Bronchial epithelial cell (primary cell): ENCODE results near the gene GPR150. TPM values are rescaled to one million over a fixed set of nuclear protein-coding genes. Genes with fewer than 3 reads are reported as not detected.
"Not testable (repeated sequence)": the region's sequence is repeated elsewhere in the genome, so short reads cannot be mapped to it uniquely, and the experiment has no call there.

Source experiments
- DNase-seq: peaks from one replicate; pipeline ENCODE4 v3.0.0-alpha.2; 2010; ENCODE audit warnings: low read depth
- FAIRE-seq: peaks from 2 replicates; lab custom pipeline; 2011; peaks lifted over from hg19 to GRCh38; lab: Jason Lieb, UNC
- H3K27me3 ChIP-seq: 2 replicates; pipeline ENCODE4 v1.5.1; 2011; ENCODE audit warnings: low read length; ENCODE audit not compliant: control insufficient read depth, insufficient read depth
- H3K36me3 ChIP-seq: 2 replicates; pipeline ENCODE4 v1.5.1; 2011; ENCODE audit warnings: low read length; ENCODE audit not compliant: control insufficient read depth, insufficient read depth
- H3K4me3 ChIP-seq: 2 replicates; pipeline ENCODE4 v1.5.1; 2011; ENCODE audit warnings: mild to moderate bottlenecking, low read depth, low read length, control low read depth
- total RNA-seq: library from RNA; depleted of rRNA; stranded (reverse); fragments of >200 nt; gene quantifications from 2 replicates; pipeline ENCODE4 v1.2.1, GENCODE V29; 2014
- TF ChIP-seq, protein P1 (sequence below): IDR thresholded peaks from 2 replicates; pipeline ENCODE4 v1.5.1; 2011; ENCODE audit warnings: mild to moderate bottlenecking, moderate library complexity, low read length, control low read depth, inconsistent platforms; ENCODE audit not compliant: insufficient read depth, severe bottlenecking

The GPR150 gene
- total RNA-seq, 1 donor from 2014 or later, result 0.26 TPM

DNA sequence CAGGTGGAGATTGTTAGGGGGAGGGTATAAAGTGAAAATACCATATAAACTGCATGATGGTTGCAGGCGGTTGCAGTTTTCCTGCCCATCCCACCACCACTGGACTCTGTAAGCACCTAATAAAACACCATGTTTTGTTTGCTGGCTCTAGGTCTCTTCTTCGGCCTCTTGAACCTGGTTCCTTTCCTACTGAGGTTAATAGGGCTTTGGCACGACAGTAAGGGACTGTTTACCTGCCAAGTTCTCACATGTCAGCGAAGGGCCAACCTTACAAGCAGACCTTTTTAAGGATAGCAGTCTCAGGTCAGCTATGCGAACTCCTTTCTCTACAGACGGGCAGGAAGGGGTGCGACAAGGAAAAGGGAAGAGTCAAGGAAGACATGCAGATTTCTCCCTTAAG is 23.3 kb downstream of the GPR150 start:
- FAIRE-seq, result no peak
- TF ChIP-seq, protein P1, sequence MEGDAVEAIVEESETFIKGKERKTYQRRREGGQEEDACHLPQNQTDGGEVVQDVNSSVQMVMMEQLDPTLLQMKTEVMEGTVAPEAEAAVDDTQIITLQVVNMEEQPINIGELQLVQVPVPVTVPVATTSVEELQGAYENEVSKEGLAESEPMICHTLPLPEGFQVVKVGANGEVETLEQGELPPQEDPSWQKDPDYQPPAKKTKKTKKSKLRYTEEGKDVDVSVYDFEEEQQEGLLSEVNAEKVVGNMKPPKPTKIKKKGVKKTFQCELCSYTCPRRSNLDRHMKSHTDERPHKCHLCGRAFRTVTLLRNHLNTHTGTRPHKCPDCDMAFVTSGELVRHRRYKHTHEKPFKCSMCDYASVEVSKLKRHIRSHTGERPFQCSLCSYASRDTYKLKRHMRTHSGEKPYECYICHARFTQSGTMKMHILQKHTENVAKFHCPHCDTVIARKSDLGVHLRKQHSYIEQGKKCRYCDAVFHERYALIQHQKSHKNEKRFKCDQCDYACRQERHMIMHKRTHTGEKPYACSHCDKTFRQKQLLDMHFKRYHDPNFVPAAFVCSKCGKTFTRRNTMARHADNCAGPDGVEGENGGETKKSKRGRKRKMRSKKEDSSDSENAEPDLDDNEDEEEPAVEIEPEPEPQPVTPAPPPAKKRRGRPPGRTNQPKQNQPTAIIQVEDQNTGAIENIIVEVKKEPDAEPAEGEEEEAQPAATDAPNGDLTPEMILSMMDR, result no peak
- DNase-seq, result no peak

DNA sequence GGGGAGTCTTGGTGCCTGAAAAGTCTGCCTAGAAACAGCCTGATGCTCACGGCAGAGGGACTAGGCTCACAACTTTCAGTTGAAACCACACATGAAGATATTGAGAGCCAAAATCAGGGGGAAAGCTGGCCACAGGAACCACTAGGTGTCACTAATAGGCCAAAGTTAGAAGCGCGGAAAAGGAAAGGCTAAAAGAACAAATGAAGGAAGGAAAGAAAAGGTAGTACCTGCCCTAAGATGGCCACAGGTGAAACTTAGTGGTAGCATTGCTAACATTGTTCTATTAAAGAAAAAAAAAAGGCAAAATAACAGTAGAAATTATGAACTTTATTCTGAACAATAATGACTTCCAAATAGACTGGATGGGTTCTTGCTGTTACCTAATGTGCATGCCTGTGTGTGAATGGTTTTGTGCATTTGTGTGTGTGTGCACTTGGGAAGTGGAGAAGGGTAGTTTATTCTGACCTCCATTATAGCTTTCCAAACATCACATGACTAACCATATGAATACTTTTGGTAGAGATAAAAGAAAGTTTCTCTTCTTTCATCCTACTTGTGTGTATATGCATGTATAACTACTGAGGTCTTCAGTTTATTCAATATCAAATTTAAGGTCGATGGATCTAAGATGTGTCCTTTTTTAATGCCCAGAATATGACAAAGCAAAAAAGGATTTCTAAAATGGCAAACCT is 24.6 kb downstream of the GPR150 start:
- FAIRE-seq, result no peak
- peak; percentile 52 for DNase-seq
- no peaks in the 10 kb centered on the region for H3K27me3 ChIP-seq
- H3K36me3 ChIP-seq, result no peaks in the 10 kb centered on the region
- no peak overlapping the region for H3K4me3 ChIP-seq
- TF ChIP-seq, protein P1, result peak; percentile 74

More for the DNA sequence above, 23.3 kb downstream of the GPR150 start:
- no peaks in the 10 kb centered on the region for H3K27me3 ChIP-seq
- no peaks in the 10 kb centered on the region for H3K36me3 ChIP-seq
- no peak overlapping the region for H3K4me3 ChIP-seq

DNA sequence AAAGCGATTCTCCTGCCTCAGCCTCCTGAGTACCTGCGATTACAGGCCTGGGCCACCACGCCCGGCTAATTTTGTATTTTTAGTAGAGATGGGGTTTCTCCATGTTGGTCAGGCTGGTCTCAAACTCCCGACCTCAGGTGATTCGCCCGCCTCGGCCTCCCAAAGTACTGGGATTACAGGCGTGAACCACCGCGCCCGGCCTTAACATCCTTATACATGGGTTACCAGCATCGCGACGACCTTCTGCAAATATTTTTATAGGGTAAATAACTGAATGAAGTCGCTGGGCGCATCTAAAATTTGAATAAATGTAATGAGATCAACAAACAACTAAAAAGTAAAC is 26.3 kb downstream of the GPR150 start:
- not testable (repeated sequence) for H3K4me3 ChIP-seq, DNase-seq, FAIRE-seq

DNA sequence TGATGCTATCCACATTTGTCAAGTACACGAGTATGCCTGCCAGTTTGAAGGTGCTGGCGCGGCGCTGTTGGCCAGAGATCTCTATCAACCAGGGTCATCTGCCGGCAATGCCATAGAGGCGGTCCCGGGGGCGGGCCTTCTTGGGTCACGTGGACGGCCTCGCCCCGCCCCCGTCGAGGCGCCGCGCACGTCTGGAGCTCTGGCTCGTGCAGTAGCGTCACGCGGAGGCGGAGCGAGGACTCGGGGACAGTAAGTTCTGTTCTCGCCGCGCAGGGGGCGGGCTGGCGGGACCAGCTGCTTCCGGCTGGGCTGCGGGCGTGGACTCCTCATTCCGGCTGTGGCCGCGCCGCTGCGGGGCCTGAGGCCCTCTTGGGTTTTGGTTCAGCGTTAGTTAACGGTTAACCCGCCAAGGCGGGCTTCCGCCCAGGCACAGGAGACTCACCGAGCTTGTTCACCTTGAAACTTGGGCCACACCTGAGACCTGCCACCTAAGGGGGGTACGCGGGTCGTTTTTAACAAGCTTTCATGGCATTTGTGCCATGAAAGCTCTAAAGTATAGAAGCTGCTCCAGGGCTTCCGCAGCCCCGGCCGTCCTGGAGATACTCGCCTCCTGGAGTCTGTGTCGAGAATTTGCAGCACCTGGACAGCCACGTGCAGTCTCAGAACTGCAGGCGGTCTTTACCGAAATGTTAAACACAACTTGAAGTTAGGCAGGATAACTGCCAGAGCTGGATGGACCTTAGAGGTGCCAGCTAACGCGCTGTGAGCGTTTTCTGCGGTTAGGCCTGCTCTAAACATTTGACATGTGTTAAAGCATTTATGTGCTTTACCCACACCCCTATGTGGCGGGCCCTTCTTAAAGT is 26.9 kb downstream of the GPR150 start, which contains the start of gene RFESD:
TSS of gene RFESD (plus strand) at position 209 of the 863 bp plus-strand sequence. CDS start 5,495 bp downstream, outside the sequence.
- Histone ChIP-seq H3K4me3 (peak within 1 kb of the TSS; percentile 58), H3K27me3 (no peaks in the 10 kb centered on the region), H3K36me3 (no peaks in the 10 kb centered on the region)
- TF ChIP-seq, protein P1, result peak; percentile 25
- FAIRE-seq (peak; percentile 72), DNase-seq (peak; percentile 84)

More for the DNA sequence above, 26.3 kb downstream of the GPR150 start:
- H3K27me3 ChIP-seq, H3K36me3 ChIP-seq: not testable (repeated sequence)

DNA sequence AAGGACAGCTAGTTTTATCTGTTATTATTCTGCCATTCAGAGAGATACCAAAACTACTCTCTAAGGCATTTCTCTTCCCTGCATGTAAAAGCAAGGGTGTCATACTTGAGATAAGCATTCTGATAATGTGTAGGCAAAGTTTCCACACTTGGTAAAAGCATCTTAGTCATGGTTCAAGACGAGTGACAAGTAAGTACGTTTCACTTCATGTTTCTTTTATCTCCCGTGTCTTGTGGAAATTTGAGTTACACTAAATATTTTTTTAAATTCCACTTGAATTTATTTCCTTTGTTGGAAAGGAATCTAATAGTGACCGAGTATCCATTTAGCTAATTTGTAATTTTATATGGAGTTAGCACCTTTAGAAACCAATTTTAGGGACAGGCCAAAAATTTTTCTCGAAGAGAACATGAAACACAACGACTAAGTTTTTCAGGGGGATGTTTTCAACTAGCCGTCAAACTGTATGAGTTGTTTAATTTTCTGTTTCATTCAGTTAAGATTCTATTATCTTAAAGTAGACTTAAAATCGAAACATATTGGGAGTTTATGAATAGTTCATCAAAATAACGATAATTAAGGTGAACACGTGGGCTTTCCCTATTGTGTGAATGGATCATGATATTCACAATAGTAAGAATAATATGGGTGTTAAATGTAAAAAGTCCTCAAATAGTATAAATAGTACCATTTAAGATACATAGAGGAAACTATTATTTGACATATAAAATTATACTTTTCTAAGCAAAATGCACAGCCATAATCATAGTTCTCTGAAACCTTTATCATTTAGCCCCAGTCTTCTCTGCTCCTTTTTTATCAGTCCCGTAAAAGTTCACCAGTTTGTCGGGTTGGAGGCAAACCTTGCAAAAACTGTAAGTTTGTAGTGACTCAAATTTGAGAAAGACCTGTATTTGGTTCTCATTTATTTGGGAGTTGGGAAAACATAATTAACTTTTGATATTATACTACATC is 28.3 kb downstream of the GPR150 start:
- TF ChIP-seq, protein P1, result no peak
- Histone ChIP-seq H3K4me3 (no peak overlapping the region), H3K36me3 (no peaks in the 10 kb centered on the region), H3K27me3 (no peaks in the 10 kb centered on the region)
- peak; percentile 28 for DNase-seq
- FAIRE-seq, result no peak
